ENCODE data around the gene CLDN4. TPM values are rescaled to one million over a fixed set of nuclear protein-coding genes. Genes with fewer than 3 reads are reported as not detected.
A peak's percentile ranks its signal among the peaks of the same experiment; 100 is the strongest.

The CLDN4 gene
- total RNA-seq, 1 experiment from 2014 or later = 15.6 TPM

GRCh38 chr7:73871163-73872011, 40.6 kb downstream of the CLDN4 start:
- Histone ChIP-seq H3K79me1 (ENCODE audit: insufficient read depth, low read depth, low read length, poor library complexity, severe bottlenecking) (no peaks in the 10 kb centered on the region), H3K9ac (ENCODE audit: extremely low read depth, insufficient read length, low read length) (no peak overlapping the region), H3K9me3 (ENCODE audit: control insufficient read depth, low read depth, low read length) (no peaks in the 10 kb centered on the region), H3K18ac (ENCODE audit: insufficient read length, low read depth, low read length) (no peak overlapping the region), H4K20me1 (ENCODE audit: control insufficient read depth, insufficient read depth, insufficient read length) (no peaks in the 10 kb centered on the region), H3K79me2 (ENCODE audit: insufficient read depth, low read length) (no peaks in the 10 kb centered on the region), H4K8ac (replicated peaks; ENCODE audit: insufficient read length, low read depth, low read length) (no peak overlapping the region), H3K23ac (ENCODE audit: insufficient read length, low read depth, low read length) (no peak overlapping the region), H3K23me2 (ENCODE audit: insufficient read length, low read depth, low read length, poor library complexity, severe bottlenecking) (no peaks in the 10 kb centered on the region), H2BK120ac (ENCODE audit: low read depth, low read length, poor library complexity, severe bottlenecking) (no peak overlapping the region), H3K56ac (ENCODE audit: insufficient read length, low read depth, low read length) (no peak overlapping the region), H2AK5ac (ENCODE audit: insufficient read length, low read length) (no peak overlapping the region), H2AFZ (ENCODE audit: low read length) (no peak overlapping the region), H3K4ac (ENCODE audit: low read depth, low read length) (no peak overlapping the region), H3K27ac (ENCODE audit: insufficient read length, low read depth, low read length) (no peak overlapping the region), H3T11ph (ENCODE audit: low read length) (no peak overlapping the region), H3K14ac (ENCODE audit: insufficient read depth, low read length) (no peak overlapping the region), H3K27me3 (ENCODE audit: insufficient read depth, low read length) (no peaks in the 10 kb centered on the region), H3K4me2 (ENCODE audit: insufficient read depth, insufficient read length, low read length) (no peak overlapping the region), H2BK20ac (ENCODE audit: low read depth, low read length, poor library complexity, severe bottlenecking) (no peak overlapping the region), H2BK12ac (ENCODE audit: insufficient read length, low read depth, low read length) (no peak overlapping the region), H3K4me1 (ENCODE audit: insufficient read depth, low read length) (no peaks in the 10 kb centered on the region; the same call in 1 of the 2 replicates), H2BK15ac (ENCODE audit: low read depth, low read length) (no peak overlapping the region), H2BK5ac (ENCODE audit: insufficient read length, low read length) (no peak overlapping the region), H4K5ac (ENCODE audit: insufficient read length, low read depth, low read length) (no peak overlapping the region), H4K91ac (ENCODE audit: insufficient read length, low read depth, low read length) (no peak overlapping the region)
- peak; percentile 26 for DNase-seq
- H3K27ac Mint-ChIP-seq = no peak overlapping the region
- WGBS (ENCODE audit: extremely low coverage, insufficient read length, low lambda C conversion rate) = no CpG with 5 or more reads among the region's 20 CpGs
- H3K9me3 Mint-ChIP-seq = no peaks in the 10 kb centered on the region; a peak in 1 of 5 replicates
- no peak overlapping the region for H3K4me3 Mint-ChIP-seq
- H3K4me1 Mint-ChIP-seq = peaks cover 6 to 19% of the 10 kb centered on the region in 2 experiments
- H3K36me3 Mint-ChIP-seq (ENCODE audit: insufficient read depth in 1 of 3, low read depth in 3 of 3) = no peaks in the 10 kb centered on the region
- H3K27me3 Mint-ChIP-seq (ENCODE audit: low read depth) = peaks cover 2% of the 10 kb centered on the region
- TF ChIP-seq CTCF (conservative IDR thresholded peaks at IDR 0.05) = no peak
